K562 (cell line): ENCODE data around the gene ICA1. TPM values are rescaled to one million over a fixed set of nuclear protein-coding genes. Genes with fewer than 3 reads are reported as not detected.
A peak's percentile ranks its signal among the peaks of the same experiment; 100 is the strongest.

Experiments
- AFF4 ChIP-seq: sonication (generic); formaldehyde crosslinking; IDR thresholded peaks from 2 replicates; pipeline ENCODE4 v1.8.0; 2023; ENCODE audit warnings: mild to moderate bottlenecking, missing genetic modification reagents
- CTBP1 ChIP-seq: fragments of 450-650 bp; IDR thresholded peaks from 2 replicates; pipeline ENCODE4 v1.6.1; 2016; ENCODE audit warnings: borderline replicate concordance
- EP400 ChIP-seq: fragments of 450-650 bp; IDR thresholded peaks from 2 replicates; pipeline ENCODE4 v1.6.1; 2017; ENCODE audit warnings: antibody characterized with exemption, mild to moderate bottlenecking, moderate library complexity
- ETV5 ChIP-seq: sonication (generic); formaldehyde crosslinking; IDR thresholded peaks from 2 replicates; pipeline ENCODE4 v1.4.0; 2020; ENCODE audit warnings: low read depth, mild to moderate bottlenecking, missing genetic modification reagents
- GMEB1 ChIP-seq: fragments of 250-450 bp; sonication (Bioruptor Pico); IDR thresholded peaks from 2 replicates; pipeline ENCODE4 v1.4.0; 2020; ENCODE audit warnings: mild to moderate bottlenecking
- KDM4B ChIP-seq, 2 experiments: fragments of 450-650 bp in 1 of 2; sonication (generic) in 1 of 2; IDR thresholded peaks; 2 replicates each; pipeline ENCODE4 v1.6.1; 2016 to 2017; ENCODE audit warnings: borderline replicate concordance in 2 of 2, antibody characterized with exemption in 1 of 2, low read depth in 1 of 2, mild to moderate bottlenecking in 1 of 2
- PKNOX1 ChIP-seq: fragments of 450-650 bp; IDR thresholded peaks from 2 replicates; pipeline ENCODE4 v1.6.1; 2016
- POLR2A ChIP-seq: fragments of 450-650 bp; conservative IDR thresholded peaks from 2 replicates; pipeline ENCODE4 v1.6.1; 2016
- TBP ChIP-seq: optimal IDR thresholded peaks from 2 replicates; pipeline ENCODE3; 2011; ENCODE audit warnings: low read depth, low read length, improper control_type of control experiment
- ZKSCAN1 ChIP-seq: fragments of 150-350 bp; IDR thresholded peaks from 2 replicates; pipeline ENCODE4 v1.6.1; 2016; ENCODE audit warnings: low read depth, low read length
- polyA plus RNA-seq, 8 experiments: library from polyadenylated mRNA; depleted of rRNA in 4 of 8; stranded (reverse) in 5 of 8; unstranded in 3 of 8; fragments of >200 nt; fragmentation: Nextera tagmentation in 2 of 8; fragmentation: Illumina TruSeq in 1 of 8; extraction: Ambion mirVana in 2 of 8; extraction: Trizol in 1 of 8; gene quantifications; 2 replicates each; pipeline versions ENCODE4 v1.2.1 to v1.2.3, GENCODE V29; 2011 to 2014; ENCODE audit warnings: inconsistent platforms in 1 of 8, missing spikeins in 1 of 8
- total RNA-seq, 7 experiments: library from RNA; depleted of rRNA in 6 of 7; stranded (reverse); fragments of >200 nt in 6 of 7; fragmentation: Illumina TruSeq in 2 of 7; extraction: Trizol in 2 of 7; gene quantifications; 2 replicates each; pipeline versions ENCODE4 v1.2.1 to v1.2.3, GENCODE V29; 2011 to 2021; ENCODE audit warnings: low replicate concordance in 1 of 7
- TF ChIP-seq, protein P1 (sequence below): fragments of 450-650 bp; IDR thresholded peaks from 2 replicates; pipeline ENCODE4 v1.6.1; 2016; ENCODE audit warnings: borderline replicate concordance
- TF ChIP-seq, protein P2 (sequence below): fragments of 150-350 bp; conservative IDR thresholded peaks from 2 replicates; pipeline ENCODE4 v1.6.1; 2014; ENCODE audit warnings: low read length
- TF ChIP-seq, protein P3 (sequence below): sonication (generic); formaldehyde crosslinking; IDR thresholded peaks from 2 replicates; pipeline ENCODE4 v1.8.0; 2022; ENCODE audit warnings: missing genetic modification reagents, mild to moderate bottlenecking, borderline replicate concordance

Gene ICA1
- total and polyA plus RNA-seq, 9 of the 15 experiments (the other 6 are each of a cell fraction or from before 2014, with no cell fraction given) = 7.1 to 22.3 (median 16.4) TPM

DNA sequence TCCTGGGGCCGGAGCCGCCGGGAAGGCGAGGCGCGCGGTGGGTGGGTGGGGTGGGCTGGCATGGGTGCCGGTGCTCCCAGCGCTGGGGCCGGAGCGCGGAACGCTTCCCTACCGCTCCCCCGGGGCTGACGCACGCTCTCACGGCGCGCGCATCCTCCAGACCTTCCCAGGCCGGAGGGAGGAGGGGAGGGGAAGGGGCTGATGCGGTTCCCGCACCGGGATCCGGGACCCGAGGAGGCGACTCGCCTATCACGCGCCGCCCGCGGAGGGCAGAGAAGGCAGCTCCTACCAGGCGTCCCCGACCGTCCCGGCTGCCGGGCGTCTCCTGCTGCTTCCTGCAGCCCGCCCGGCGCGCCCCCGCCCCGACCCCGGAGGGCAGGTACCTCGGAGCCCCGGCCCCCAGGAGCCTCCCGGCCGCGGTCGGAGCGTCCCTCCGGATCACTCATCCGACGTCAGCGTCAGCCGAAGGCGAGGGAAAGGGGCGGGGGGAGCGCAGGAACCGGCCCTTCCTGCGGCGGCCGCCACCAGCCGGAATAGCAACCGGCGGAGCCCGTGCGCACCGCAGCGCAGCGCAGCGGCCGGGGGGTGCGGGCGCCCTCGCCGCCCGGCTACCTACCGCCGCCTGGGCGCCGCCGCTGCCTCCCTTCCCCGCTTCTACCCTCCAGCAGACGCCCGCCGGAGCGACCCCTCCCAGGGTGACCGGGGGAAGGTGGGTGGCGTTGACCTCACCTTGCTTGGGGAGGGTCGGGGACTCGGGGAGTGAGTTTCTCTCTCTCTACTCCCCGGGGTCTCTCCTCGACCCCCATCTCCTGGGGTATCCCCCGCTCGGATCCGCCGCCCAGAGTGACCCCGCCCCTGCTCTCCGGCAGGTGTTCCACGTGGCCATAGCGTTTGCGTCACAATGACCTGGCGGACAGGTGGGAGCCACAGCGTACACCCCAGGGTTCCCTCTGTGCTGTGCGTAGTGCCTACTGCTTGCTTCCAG, at the start of gene ICA1 (continued):
- TF ChIP-seq AFF4 (CRISPR knock-in tag) = peak; percentile 34; the same call in 1 of the 2 replicates
- peak; percentile 62 for TF ChIP-seq TBP
- TF ChIP-seq, protein P1, sequence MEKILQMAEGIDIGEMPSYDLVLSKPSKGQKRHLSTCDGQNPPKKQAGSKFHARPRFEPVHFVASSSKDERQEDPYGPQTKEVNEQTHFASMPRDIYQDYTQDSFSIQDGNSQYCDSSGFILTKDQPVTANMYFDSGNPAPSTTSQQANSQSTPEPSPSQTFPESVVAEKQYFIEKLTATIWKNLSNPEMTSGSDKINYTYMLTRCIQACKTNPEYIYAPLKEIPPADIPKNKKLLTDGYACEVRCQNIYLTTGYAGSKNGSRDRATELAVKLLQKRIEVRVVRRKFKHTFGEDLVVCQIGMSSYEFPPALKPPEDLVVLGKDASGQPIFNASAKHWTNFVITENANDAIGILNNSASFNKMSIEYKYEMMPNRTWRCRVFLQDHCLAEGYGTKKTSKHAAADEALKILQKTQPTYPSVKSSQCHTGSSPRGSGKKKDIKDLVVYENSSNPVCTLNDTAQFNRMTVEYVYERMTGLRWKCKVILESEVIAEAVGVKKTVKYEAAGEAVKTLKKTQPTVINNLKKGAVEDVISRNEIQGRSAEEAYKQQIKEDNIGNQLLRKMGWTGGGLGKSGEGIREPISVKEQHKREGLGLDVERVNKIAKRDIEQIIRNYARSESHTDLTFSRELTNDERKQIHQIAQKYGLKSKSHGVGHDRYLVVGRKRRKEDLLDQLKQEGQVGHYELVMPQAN = no peak
- TF ChIP-seq EP400 = peak; percentile 78
- peak; percentile 62 for TF ChIP-seq PKNOX1
- TF ChIP-seq, protein P2, sequence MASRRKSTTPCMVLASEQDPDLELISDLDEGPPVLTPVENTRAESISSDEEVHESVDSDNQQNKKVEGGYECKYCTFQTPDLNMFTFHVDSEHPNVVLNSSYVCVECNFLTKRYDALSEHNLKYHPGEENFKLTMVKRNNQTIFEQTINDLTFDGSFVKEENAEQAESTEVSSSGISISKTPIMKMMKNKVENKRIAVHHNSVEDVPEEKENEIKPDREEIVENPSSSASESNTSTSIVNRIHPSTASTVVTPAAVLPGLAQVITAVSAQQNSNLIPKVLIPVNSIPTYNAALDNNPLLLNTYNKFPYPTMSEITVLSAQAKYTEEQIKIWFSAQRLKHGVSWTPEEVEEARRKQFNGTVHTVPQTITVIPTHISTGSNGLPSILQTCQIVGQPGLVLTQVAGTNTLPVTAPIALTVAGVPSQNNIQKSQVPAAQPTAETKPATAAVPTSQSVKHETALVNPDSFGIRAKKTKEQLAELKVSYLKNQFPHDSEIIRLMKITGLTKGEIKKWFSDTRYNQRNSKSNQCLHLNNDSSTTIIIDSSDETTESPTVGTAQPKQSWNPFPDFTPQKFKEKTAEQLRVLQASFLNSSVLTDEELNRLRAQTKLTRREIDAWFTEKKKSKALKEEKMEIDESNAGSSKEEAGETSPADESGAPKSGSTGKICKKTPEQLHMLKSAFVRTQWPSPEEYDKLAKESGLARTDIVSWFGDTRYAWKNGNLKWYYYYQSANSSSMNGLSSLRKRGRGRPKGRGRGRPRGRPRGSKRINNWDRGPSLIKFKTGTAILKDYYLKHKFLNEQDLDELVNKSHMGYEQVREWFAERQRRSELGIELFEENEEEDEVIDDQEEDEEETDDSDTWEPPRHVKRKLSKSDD = 0 out of 2 replicates have a peak, but pooled peaks have one; percentile 51
- TF ChIP-seq ETV5 = no peak
- TF ChIP-seq ZKSCAN1 = no peak
- TF ChIP-seq, protein P3, sequence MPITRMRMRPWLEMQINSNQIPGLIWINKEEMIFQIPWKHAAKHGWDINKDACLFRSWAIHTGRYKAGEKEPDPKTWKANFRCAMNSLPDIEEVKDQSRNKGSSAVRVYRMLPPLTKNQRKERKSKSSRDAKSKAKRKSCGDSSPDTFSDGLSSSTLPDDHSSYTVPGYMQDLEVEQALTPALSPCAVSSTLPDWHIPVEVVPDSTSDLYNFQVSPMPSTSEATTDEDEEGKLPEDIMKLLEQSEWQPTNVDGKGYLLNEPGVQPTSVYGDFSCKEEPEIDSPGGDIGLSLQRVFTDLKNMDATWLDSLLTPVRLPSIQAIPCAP (CRISPR knock-in tag) = no peak
- TF ChIP-seq POLR2A = peak; percentile 64
- TF ChIP-seq KDM4B (IDR thresholded peaks at IDR 0.05; ENCODE audit: borderline replicate concordance in 2 of 2, low read depth in 1 of 2) = peak in 1 of 2 experiments; percentile 46; a peak in 1 of 4 replicates
- TF ChIP-seq CTBP1 = peak; percentile 88
- peak; percentile 75 for TF ChIP-seq GMEB1 (CRISPR knock-in tag)
